Activated T-helper 2 cell treated with anti-CD3 and anti-CD28 coated beads, Interferon-gamma antibody, Interleukin-2, Interleukin-4, amounts not matched to agents 10 μg/mL and 5 μg/mL and 100 μg/mL, durations not matched to agents 14 hours and 24 hours and 36 hours (primary cell): ENCODE measurements around the gene AP4M1. TPM values are rescaled to one million over a fixed set of nuclear protein-coding genes. Genes with fewer than 3 reads are reported as not detected.
"Not testable (repeated sequence)": the region's sequence is repeated elsewhere in the genome, so short reads cannot be mapped to it uniquely, and the experiment has no call there.

Experiments used
- DNase-seq: peaks from one replicate; pipeline ENCODE4 v3.0.0; 2021; ENCODE audit warnings: low spot score
- H3K27ac Mint-ChIP-seq: one replicate; pipeline ENCODE4 v1.8.0; 2021; ENCODE audit warnings: mixed read lengths
- H3K27me3 Mint-ChIP-seq: one replicate; pipeline ENCODE4 v1.8.0; 2021; ENCODE audit warnings: low read depth, mixed read lengths
- H3K36me3 Mint-ChIP-seq: one replicate; pipeline ENCODE4 v1.8.0; 2021; ENCODE audit warnings: low read depth, mixed read lengths
- H3K4me1 Mint-ChIP-seq: one replicate; pipeline ENCODE4 v1.8.0; 2021; ENCODE audit warnings: low read depth, mixed read lengths
- H3K4me3 Mint-ChIP-seq: one replicate; pipeline ENCODE4 v1.8.0; 2021; ENCODE audit warnings: low read depth, mild to moderate bottlenecking, moderate library complexity, mixed read lengths
- H3K9me3 Mint-ChIP-seq: one replicate; pipeline ENCODE4 v1.8.0; 2021; ENCODE audit warnings: mixed read lengths
- intact Hi-C: fragments of 100-400 bp; cut with micrococcal nuclease; formaldehyde crosslinking; loops from one replicate; pipeline ENCODE4 v1.15.1; 2023
- total RNA-seq: library from RNA; stranded (reverse); gene quantifications from 2 replicates; pipeline ENCODE4 v1.2.3, GENCODE V29; 2022

AP4M1 gene
- total RNA-seq, 1 donor from 2014 or later = 12.2 TPM

- no peak overlapping the region for H3K27ac Mint-ChIP-seq
- DNase-seq = peak; percentile 78
- no peaks in the 10 kb centered on the region for H3K9me3 Mint-ChIP-seq
- H3K4me1 Mint-ChIP-seq = peaks cover 19% of the 10 kb centered on the region
- intact Hi-C loops = loop anchor here (1.0 to 10.0 kb wide), 3 partner anchors 139 to 214 kb away; no protein-coding TSS in a partner anchor
- H3K27me3 Mint-ChIP-seq = no peaks in the 10 kb centered on the region
- H3K36me3 Mint-ChIP-seq = peaks cover 6% of the 10 kb centered on the region
- no peak overlapping the region for H3K4me3 Mint-ChIP-seq
Observed at GRCh38 chr7:100130608-100131453, 29.4 kb downstream of the AP4M1 start.

DNA sequence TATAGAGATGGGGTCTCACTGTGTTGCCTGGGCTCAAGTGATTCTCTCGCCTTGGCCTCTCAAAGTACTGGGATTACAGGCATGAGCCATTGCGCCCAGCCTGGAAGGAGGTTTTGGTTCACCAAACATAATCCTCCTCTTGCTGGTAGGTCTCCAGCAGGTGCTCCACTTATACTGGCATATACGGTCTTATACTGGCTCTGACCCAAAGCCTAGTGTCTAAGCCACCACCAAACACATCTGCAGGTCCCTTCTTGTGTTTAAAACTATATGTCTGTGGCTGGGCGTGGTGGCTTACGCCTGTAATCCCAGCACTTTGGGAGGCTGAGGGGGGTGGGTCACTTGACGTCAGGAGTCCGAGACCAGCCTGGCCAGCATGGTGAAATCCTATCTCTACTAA lies 30.7 kb downstream of the AP4M1 start:
- no peaks in the 10 kb centered on the region for H3K36me3 Mint-ChIP-seq
- H3K4me3 Mint-ChIP-seq = no peak overlapping the region
- H3K27me3 Mint-ChIP-seq = no peaks in the 10 kb centered on the region
- H3K4me1 Mint-ChIP-seq = peaks cover 19% of the 10 kb centered on the region
- no peaks in the 10 kb centered on the region for H3K9me3 Mint-ChIP-seq
- H3K27ac Mint-ChIP-seq = no peak overlapping the region
- intact Hi-C loops = loop anchor here (1.0 to 10.0 kb wide), 4 partner anchors 85 to 275 kb away; no protein-coding TSS in a partner anchor
- no peak for DNase-seq

- Mint-ChIP-seq H3K27me3 (no peaks in the 10 kb centered on the region), H3K9me3 (no peaks in the 10 kb centered on the region), H3K4me3 (no peak overlapping the region), H3K36me3 (no peaks in the 10 kb centered on the region), H3K27ac (no peak overlapping the region), H3K4me1 (peaks cover 22% of the 10 kb centered on the region)
- intact Hi-C loops = loop anchor here (1.0 to 10.0 kb wide), 4 partner anchors 85 to 274 kb away; no protein-coding TSS in a partner anchor
- DNase-seq = peak; percentile 65
Observed at GRCh38 chr7:100132697-100133151, 31.3 kb downstream of the AP4M1 start.

GRCh38 chr7:100137851-100138760 lies 36.7 kb downstream of the AP4M1 start:
- no peak overlapping the region for H3K27ac Mint-ChIP-seq
- no peaks in the 10 kb centered on the region for H3K36me3 Mint-ChIP-seq
- intact Hi-C loops = loop anchor here (10.0 kb wide), 1 partner anchor 207 kb away; no protein-coding TSS in a partner anchor
- no peak overlapping the region for H3K4me3 Mint-ChIP-seq
- no peak for DNase-seq
- no peaks in the 10 kb centered on the region for H3K27me3 Mint-ChIP-seq
- no peaks in the 10 kb centered on the region for H3K9me3 Mint-ChIP-seq
- peaks cover 19% of the 10 kb centered on the region for H3K4me1 Mint-ChIP-seq

DNA sequence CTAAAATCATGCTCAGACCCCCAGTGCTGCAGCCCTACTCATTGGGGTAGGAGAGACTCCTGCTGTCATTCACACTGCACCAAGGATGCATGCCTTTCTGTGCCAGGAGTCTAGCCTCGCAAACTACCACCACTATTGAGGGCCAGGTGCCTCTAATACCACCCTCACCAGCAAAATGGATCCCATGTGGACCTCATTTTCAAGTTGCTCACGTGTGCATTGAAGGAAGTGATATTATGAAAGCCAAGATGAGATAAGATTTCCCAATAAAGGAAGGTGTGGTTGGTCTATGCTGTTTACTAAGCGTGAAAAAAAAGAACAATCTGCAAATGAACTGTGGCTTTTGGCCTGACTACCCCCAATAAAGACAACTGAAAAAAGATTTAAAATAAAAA lies 40.1 kb downstream of the AP4M1 start:
- intact Hi-C loops = no loop called here
- Mint-ChIP-seq H3K27ac (no peak overlapping the region), H3K9me3 (no peaks in the 10 kb centered on the region), H3K4me1 (peaks cover 19% of the 10 kb centered on the region), H3K27me3 (no peaks in the 10 kb centered on the region), H3K4me3 (no peak overlapping the region), H3K36me3 (no peaks in the 10 kb centered on the region)
- no peak for DNase-seq

DNA sequence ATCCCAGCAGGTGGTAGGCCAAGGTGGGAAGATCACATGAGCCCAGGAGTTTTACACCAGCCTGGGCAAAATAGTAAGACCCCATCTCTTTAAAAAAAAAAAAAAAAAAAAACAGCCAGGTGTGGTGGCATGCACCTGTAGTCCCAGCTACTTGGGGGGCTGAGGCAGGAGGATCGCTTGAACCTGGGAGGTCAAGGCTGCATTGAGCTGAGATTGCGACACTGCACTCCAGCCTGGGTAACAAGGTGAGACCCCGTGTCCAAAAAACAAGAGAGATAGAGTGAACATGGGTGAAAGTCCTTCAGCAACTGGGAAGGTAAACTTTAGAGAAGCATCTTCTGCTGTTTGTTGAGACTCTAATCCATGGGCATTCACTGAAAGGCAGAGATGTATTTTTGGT lies 41.0 kb downstream of the AP4M1 start:
- no peak overlapping the region for H3K27ac Mint-ChIP-seq
- H3K9me3 Mint-ChIP-seq = no peaks in the 10 kb centered on the region
- no peaks in the 10 kb centered on the region for H3K36me3 Mint-ChIP-seq
- peaks cover 19% of the 10 kb centered on the region for H3K4me1 Mint-ChIP-seq
- no peaks in the 10 kb centered on the region for H3K27me3 Mint-ChIP-seq
- intact Hi-C loops = no loop called here
- no peak overlapping the region for H3K4me3 Mint-ChIP-seq
- no peak for DNase-seq

- DNase-seq, H3K36me3 Mint-ChIP-seq, H3K4me3 Mint-ChIP-seq, H3K27me3 Mint-ChIP-seq, H3K9me3 Mint-ChIP-seq, H3K27ac Mint-ChIP-seq, intact Hi-C loops: not testable (repeated sequence)
- peaks cover 14% of the 10 kb centered on the region for H3K4me1 Mint-ChIP-seq
Observed at GRCh38 chr7:100146350-100146749, 44.9 kb downstream of the AP4M1 start.

GRCh38 chr7:100147278-100147677 lies 45.8 kb downstream of the AP4M1 start:
- no peaks in the 10 kb centered on the region for H3K9me3 Mint-ChIP-seq
- intact Hi-C loops = no loop called here
- peaks cover 13% of the 10 kb centered on the region for H3K36me3 Mint-ChIP-seq
- no peak overlapping the region for H3K27ac Mint-ChIP-seq
- H3K4me3 Mint-ChIP-seq = no peak overlapping the region
- DNase-seq = no peak
- H3K27me3 Mint-ChIP-seq = no peaks in the 10 kb centered on the region
- peaks cover 14% of the 10 kb centered on the region for H3K4me1 Mint-ChIP-seq

- DNase-seq = no peak
- H3K27me3 Mint-ChIP-seq = no peaks in the 10 kb centered on the region
- intact Hi-C loops = loop anchor here (2.0 kb wide), 2 partner anchors 59 to 61 kb away; partner anchors contain the start of gene COPS6
Observed at GRCh38 chr7:100148225-100148558, 46.7 kb downstream of the AP4M1 start.

GRCh38 chr7:100148559-100149328 lies 47.3 kb downstream of the AP4M1 start, which contains the start of gene LAMTOR4:
LAMTOR4 (plus strand) TSS chr7:100148918; CDS start chr7:100148973, 55 bp downstream.
- DNase-seq = peak; percentile 99
- Mint-ChIP-seq H3K27me3 (no peaks in the 10 kb centered on the region), H3K4me1 (peaks cover 21% of the 10 kb centered on the region), H3K27ac (peak within 1 kb of the TSS; percentile 95), H3K36me3 (peaks cover 21% of the 10 kb centered on the region), H3K9me3 (no peaks in the 10 kb centered on the region), H3K4me3 (peak within 1 kb of the TSS; percentile 96)
- intact Hi-C loops = loop anchor here (2.0 kb wide), 2 partner anchors 60 kb away; partner anchors contain the start of gene COPS6

More at GRCh38 chr7:100148225-100148558, 46.7 kb downstream of the AP4M1 start:
- Mint-ChIP-seq H3K36me3 (peaks cover 21% of the 10 kb centered on the region), H3K9me3 (no peaks in the 10 kb centered on the region), H3K27ac (peak overlapping the region; percentile 95), H3K4me3 (peak overlapping the region; percentile 96), H3K4me1 (peaks cover 18% of the 10 kb centered on the region)

DNA sequence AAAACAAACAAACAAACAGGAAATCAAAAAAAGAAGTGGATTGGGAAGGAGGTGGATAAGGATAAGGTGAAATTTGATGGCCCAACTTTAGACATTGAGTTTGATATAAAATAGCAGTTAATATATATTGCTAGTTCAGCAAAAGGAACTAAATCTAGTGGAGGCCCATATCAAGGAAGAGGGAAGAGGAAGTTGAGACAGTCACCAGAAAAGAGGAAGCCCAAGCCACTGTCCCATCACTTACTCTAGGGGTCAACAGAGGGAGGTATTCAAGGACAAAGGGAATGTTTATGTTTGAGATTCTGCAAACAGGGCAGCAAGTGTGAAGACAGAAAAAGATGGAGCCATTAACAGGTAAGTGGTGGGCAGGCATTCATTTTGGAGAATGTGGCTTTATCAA lies 51.0 kb downstream of the AP4M1 start:
- peaks cover 45% of the 10 kb centered on the region for H3K36me3 Mint-ChIP-seq

More for the DNA sequence above, 51.0 kb downstream of the AP4M1 start:
- intact Hi-C loops = no loop called here
- Mint-ChIP-seq H3K4me1 (peaks cover 35% of the 10 kb centered on the region), H3K27ac (peak overlapping the region; percentile 19), H3K27me3 (no peaks in the 10 kb centered on the region), H3K4me3 (no peak overlapping the region), H3K9me3 (no peaks in the 10 kb centered on the region)
- DNase-seq = no peak
